ENCODE measurements around the gene TBC1D2B.

Gene TBC1D2B

DNA sequence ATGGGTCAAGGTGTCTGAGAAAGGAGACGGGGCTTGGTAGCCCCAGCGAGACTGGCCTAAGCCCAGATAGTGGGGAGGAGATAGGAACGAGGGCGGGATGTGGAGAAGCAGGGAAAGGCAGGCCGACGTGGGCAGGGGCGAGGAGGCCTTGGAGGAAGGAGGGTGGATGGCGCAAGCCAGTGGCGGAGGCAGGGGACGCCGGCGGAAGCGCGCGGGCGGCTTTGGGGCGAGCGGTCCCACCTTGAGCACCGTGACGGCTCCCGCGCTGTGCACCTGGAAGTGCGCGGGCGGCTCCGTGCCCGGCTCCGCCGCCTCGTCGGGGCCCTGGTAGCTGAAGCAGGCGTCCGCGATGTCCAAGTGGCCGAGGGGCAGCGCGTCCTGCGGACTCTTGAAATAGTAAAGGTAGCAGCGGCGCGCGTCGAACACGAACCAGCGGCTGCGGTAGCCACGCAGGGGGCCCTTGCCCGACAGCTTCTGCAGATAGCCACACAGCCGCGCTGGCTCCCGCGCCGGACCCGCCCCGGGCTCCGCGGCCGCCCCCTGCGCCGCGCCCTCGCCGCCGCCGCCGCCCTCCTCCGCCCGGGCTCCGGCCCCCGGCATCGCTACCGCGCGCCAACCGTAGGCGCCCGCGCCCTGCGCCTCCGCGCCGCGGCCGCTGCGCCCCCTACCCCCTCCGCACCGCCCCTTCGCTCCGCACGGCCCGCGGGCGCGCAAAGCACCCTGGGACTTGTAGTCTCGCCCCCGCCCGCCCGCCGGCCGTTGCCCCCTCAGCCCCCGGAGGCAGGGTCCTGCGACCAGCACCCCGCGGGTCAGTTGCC lies at the start of gene TBC1D2B:
Gene TBC1D2B, minus strand, starts transcription at position 659 of the 818 bp plus-strand sequence. Its CDS starts 59 bp downstream, at position 600.
- peak; percentile 20 for DNase-seq

DNA sequence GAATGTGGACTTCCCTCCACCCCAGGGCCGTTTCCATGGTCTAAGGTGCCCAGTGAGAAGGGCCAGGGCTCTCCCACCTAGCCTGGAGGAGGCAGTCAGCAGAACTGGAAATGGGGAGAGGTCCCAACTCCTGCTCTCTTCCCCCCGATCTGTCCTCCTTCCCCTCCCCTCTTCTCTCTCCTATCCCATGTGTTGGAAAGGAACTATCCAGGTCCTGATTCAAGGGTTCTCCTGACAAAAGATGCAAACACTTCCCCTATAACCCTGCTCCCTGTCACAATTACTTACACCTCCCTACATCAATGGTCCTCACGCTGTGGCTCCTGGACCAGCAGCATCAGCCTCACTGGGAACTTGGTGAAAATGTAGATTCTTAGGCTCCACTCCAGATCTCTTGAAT lies 47.8 kb upstream of the TBC1D2B start:
- no peak for DNase-seq

DNA sequence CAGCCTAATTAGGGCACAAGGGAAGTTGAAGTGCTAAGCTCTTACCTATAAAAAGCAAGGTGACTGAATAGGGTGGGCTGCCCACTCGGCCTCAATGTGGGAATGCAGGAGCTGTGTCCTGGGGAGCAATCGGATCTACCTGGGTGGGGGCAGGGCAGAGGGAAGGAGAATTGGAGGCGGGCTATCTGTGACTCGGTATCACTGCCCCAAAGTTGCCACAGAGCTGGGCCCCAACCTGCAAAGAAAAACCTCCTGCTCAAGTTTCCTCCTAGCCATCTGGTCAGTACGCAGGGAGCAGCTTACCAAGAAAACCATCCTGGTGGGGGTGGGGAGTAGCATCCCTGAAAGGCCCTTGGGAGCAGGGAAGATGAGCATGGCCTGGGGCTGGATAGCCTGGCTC lies 43.0 kb upstream of the TBC1D2B start:
- DNase-seq = no peak

DNA sequence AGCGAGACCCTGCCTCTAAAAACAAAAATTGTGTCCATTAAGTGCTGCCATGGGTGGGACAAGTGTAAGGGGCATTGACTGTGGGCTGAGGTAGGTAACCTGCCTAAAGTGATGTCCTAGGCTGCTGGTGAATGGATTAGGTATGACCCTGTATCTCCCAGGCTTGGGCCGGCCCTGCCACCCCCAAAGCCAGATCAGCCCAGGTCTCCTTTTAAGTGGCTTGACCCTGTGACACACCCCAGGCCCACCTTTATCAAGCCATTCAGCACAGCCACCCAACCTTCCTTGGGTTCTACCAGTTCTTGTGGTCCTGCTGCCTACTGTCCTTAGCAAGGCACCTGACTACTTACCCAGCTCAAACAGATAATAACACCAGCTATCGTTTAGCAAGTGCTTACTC lies 35.0 kb upstream of the TBC1D2B start:
- no peak for DNase-seq

DNA sequence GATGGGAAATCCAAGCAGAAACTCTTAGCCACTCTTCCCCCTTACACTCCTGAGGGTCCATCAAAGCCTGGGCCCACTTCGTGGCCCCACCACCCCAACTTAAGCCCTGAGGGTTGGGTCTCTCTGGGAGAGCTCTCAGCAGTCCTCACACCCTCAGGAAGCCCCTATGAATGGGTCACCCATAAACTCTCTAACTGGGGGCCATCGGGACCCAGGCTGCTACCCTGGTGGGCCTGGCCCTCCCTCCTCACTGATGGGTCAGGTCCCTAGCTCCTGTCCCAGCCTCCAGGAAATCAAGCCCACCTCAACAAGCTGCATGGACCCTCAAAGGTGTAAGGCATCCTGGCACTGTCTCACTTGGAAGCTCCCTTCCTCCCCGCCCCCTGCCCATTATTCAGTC lies 34.3 kb upstream of the TBC1D2B start:
- no peak for DNase-seq

DNA sequence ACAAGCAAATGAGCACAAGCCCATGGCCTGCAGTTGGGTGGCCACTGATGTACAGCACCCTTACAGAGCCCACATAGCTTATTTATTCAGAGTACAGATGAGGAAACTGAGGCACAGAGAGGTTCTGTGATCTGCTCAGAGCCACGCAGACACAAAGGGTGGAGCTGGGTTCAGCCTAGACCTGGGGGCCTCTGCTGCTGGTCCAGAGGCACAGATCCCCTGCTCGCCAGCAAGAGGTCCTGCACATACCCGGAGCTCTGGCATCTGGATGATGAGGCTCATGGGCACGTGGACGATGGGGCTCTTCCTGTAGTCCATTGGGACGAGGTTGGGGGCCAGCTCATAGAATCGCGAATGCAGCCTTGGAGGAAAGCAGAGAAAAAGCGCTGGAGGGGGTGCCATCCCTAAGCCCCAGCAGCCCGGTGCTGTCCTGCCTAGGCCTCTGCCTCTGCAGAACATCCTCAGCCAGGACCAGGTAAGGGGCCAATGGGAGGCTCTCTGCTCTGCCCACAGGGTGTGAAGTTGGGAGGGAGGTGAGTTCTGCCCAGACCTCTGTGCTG lies 33.5 kb upstream of the TBC1D2B start:
- no peak for DNase-seq

DNA sequence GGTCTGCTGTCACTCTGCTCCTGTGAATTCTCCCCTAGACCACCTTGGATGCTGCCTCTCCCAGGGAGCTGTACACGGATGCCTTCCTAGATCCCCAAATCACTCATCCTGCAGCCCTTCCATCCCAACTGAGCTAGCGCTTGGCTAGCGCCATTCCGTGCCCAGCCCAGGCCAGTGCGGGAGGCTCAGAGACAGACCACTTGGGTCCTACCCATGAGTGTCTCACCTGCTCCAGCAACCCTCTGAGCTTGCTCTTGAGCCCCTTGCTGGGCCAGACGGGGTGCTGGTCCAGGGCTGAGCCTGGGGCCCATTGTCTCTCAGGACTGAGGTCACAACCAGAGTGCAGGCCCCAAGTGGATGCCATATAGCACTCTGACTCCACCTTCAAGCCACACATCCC lies 32.6 kb upstream of the TBC1D2B start:
- DNase-seq = no peak

DNA sequence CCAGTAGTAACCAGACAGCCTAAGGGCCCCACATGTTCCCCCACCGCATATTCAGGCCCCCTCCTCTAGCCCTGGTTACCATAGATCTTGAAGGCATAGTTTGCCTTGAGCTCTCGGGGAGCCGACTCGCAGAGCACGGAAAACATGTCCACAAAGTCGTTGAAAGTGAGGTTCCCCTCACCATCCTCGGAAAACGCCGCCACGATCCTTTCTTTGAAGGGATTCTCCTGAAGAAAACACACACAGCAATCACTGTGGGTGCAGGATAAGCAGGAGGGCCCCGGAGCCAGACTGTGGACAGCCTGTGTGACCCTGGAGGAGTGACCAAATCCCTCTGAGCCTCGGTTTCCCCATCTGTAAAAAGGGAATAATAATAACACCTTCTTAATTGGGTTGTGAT lies 31.6 kb upstream of the TBC1D2B start:
- DNase-seq = no peak

DNA sequence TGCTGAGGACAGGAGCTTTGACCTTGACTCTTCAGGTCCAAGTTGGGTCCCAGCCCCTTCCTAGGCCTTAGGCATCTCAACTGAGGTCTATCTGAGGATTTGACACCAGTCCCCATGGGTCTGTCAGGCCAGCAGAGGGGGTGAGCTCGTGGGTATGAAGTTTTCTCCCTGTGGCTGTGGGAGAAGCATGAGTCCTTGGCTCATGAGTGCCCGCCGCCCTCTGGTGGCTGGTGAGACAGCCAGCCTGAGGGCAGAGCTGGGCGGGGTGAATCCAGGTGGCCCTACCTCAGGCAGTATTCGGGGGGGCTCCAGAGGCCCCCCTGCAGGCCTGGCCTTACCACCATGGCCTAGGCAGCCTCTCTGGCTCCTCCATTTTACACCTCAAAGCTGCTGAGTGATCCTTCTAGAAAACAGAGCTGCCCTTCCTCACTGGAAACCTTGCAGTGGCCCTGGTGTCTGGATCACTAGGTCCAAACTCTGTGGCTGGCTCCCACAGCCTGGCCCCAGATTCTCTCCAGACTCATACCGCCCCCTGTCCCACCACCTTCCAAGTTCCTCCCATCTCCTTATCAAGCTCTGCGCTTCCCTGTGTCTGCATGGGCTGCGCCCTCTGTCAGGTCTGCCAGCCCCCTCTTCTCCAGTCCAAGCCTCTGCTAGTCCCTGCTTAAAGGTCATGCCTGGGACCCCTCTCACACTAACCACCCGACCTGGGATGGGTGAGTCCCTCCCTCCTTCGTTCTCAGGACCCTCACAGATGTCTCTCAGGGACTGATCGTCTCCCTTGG lies 31.0 kb upstream of the TBC1D2B start:
- no peak for DNase-seq

DNA sequence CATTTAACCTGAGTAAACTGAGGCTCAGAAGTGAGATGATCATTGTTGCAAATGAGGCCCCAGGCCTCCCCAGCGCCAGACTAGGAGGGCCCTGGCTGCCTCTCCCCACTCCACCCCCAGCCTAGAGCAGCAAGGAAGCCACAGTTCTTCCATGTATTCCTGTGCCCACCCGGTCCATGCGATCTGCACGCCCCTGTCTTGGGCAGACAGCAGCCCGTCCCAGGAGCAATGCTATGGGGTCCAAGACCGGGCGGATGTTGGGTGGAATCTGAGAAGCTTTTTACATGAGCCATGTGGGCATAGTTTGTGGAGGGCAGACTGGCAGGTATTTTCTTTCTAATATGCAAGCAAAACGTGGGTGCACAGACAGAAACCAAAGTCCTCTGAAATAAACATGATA lies 30.0 kb upstream of the TBC1D2B start:
- DNase-seq = no peak

DNA sequence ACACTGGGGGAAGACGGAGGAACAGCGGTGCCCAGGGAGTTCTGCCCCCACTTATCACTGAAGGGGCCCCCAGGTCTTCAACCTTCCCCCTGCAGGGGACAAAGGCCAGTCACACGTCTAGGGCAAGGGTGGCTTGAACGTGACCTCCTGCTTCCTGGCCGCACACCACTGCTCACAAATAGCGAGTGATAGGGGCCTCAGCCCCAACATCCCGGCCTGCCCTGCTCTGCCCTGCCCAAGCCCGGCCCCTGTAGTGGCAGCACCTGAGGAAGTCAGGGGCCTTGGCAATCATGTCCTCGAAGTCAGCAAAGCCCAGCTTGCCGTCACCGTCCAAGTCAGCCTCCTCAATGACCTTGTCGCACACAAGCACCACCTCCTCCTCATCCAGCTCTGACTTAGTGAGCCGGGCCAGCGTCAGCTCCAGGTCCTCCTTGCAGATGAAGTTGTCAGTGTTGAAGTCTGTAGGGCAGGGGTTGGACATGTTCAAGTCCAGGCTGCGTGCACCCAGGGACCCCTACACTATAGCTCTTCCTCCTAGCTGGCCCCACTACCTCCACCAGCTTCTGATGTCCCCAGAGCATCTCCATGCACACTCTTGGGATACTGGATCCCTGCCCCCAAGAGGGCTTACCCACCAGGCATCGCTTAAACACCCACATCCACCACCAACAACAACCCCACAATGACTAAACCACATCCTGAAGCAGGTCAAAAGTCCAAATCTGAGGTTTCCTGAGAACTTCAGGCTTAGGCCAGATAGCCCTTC lies 28.1 kb upstream of the TBC1D2B start:
- DNase-seq = no peak

DNA sequence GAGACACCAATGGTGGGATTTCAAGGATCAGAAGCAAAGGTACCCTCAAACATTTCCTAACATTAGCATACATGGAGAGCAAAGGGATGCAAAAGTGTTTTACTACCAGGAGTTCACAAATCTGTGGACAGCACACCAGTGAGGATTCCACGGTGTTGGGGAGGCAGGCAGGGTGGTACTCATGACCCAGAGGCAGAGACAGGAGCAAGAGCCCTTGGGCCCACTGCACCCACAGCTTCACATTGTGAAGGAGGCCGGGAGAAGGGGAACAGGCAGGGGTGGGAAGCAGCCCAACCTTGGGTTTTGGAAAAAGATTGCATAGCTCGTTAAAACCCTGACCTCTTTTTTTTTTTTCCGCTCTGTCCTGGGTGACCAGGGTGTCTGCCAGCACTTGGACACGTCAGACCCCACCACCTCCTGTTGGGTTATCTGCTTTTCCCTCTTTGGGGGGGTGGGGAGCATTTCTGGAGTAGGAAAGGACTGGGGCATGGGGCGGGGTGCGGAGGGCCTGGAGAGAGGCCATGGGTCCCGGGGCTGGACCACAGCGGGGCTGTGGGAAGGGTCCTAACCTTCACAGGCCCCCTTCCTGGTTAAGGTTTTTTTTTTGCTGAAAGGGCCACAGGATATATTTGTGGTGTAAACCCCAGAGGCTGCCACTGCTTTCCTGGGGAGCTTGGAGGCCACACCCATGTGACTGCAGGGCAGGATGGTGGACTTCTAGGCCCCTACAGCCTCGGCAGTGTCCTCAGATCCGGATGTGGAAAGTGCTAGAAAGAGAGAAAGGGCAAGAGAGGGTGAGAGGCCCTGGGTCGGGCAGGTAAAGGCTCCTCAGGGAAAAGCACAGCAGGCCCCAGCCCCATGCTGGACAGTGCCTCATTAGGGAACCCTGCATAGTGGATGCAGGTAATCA lies 27.3 kb upstream of the TBC1D2B start:
- no peak for DNase-seq

DNA sequence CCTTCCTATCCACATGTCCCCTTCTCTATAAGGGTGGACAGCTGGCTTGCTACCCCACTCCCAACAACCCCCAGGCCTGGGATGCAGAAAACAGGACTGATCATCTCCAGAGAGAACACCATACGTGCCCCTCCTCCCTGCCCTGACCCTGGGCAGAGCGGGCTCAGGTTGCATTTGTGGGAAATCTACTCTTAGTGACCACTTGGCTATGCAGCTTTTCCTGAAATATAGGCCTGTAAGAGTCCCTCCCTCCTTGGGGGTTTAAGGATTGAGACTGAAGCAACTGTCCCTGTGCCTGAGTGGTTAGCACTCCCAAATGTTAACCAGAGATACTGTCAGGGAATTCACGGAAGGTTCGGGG lies 26.6 kb upstream of the TBC1D2B start:
- no peak for DNase-seq

DNA sequence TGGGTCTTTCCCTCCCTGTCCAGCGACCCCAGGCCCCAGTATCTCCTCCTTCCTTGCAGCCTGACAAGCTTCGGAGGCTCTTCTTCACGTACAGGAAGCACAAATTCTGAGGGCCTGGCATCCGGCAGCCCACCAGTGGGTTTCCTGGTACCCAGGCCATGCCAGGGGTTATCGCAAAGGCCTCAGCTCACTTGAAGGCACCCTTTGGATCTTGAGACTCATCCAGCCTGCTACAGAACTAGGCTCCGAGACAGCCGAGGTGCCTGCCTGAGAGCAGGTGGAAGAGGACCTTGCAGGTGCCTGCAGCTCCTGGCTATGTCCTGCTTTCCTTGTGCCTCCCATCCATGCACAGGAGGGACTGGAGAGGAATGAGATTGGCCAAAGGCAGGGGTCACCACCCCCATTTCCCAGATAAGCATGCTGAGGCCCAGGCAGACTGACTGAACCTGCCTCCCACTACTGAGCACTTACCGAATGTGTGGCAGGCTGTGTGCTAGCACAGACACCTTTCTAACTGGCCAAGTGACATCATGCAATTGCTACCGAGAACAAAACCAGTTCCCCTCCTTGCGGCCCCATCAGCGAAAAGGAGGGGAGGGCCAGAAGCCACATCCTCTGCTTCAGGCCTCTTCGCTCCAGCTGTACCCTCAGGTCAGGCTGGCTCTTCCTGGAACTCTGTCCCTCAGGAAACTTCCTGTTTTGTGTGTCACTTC lies 26.1 kb upstream of the TBC1D2B start:
- no peak for DNase-seq

DNA sequence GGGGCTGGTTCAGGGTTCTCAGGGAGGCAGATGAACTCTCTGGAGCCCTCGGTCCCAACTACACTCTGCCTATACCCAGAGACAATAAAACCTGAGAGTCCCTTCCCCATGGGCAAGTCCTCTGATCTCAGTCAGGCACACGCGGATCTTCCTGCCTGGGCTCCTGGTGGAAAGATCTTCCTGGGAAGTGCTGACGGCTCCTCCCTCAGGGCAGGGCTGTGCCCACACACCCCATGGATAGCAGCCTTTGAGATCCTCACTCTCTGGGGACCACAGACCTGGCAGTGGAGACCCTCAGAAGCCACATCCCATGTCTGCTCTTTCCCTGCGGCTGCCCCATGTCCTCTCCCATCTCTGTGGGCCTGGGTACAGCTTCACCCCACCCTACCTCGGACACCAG lies 25.2 kb upstream of the TBC1D2B start:
- DNase-seq = no peak

DNA sequence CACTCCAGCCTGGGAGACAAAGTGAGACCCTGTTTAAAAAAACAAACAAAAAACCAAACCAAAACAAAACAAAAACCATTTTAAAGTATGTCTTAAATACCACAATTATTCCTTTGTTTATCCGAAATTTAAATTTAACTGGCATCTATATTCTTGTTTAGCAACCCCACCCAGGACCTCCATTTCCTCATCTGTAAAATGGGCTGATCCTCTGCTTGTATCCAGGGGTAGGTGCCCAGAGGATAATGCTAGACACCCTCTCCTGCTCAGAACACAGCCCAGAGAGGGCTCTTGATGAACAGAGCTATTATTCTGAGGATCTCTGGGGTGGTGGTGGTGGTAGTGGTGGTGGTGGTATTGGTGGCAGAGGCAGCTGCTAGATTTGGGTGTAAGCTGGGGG lies 24.7 kb upstream of the TBC1D2B start:
- no peak for DNase-seq

DNA sequence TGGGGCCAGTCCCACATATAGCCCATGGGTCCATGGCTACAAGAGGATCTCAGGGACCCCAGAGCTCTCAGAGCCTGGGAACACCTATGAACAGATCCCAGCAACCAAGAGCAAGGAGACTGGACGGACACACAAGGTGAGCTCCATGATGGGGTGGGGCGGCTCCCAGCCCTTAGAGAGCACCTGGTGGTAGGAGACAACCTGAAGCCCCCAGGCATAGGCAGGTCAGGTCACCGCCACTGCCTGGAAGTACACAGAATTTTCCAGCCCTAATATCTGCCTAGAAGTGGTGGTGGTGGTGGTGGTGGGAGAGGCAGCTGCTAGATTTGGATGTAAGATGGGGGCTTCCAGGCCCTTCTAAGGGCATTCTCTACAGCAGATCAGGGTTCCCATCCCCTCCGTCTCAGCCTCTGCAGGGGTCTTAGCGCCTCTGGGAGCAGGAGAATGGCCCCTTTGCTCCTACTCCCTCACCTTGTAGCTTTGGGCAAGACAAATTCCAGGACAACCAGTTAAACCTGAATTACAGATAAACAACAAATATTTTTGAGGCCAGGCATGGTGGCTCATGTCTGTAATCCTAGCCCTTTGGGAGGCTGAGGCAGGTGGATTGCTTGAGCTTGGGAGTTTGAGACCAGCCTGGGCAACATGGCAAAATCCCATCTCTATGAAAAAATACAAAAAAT lies 24.1 kb upstream of the TBC1D2B start:
- no peak for DNase-seq

DNA sequence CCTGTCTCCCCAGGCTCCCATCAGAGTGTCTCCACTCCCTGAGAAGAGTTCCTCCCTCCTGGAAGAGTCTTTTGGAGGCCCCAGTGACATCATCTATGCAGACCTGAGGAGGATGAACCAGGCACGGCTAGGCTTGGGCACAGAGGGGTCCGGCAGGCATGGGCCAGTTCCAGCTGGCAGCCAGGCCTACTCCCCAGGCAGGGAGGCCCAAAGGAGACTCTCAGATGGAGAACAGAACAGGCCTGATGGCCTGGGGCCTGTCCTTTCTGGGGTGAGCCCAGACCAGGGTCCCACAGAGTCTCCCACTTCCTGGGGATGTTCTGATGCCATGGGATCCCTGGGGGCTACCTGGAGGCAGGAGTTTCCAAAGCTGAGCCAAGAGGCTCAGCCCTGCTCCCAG lies 23.4 kb upstream of the TBC1D2B start:
- DNase-seq = no peak

DNA sequence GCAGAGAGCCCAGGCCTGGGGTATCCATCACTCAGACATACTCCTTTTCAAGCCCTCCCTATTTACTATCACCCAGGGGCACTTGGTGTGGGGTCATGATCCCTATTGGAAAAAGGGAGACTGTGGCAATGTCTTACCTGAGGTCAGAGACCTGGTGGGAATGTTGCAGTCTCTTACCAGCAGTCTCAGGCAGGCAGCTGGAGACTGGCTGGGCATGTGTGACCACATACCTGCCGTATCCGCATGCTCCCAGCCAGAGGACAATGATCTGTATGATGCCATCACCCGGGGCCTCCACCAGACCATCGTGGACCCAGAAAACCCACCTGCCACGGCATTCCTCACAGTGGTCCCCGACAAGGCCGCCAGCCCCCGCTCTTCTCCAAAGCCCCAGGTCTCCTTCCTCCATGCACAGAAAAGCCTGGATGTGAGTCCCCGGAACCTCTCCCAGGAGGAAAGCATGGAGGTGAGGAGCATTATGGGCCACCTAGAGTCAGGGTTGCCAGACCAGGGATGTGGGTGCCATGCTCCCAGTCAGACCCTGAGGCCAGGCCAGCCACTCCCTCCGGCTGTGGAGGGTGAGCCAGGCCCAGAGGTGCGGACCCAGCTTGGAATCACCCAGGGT lies 20.7 kb upstream of the TBC1D2B start:
- DNase-seq = no peak

DNA sequence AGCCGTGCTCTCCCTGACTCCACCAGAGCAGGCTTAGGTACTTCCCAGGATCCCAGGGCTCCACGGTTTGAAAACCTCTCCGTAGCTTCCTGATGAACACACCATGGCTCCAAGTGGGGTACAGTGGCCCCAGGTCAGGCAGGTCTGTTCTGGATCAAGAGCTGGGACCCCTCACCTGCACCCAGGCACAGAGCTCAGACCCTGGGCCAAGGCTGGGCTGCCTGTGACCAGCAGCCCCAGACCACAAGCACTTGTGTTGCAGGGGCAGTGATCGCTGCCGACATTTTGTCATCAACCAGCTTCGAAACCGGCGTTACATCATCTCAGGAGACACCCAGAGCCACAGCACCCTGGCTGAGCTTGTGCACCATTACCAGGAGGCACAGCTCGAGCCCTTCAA lies 20.2 kb upstream of the TBC1D2B start:
- DNase-seq = no peak

All from NCI-H1417 treated with DMSO at 0.1 percent for 48 hours (cell line).